NT2/D1 (cell line): ENCODE data around the gene SIX2.

Experiments
- DNase-seq: peaks from one replicate; pipeline ENCODE4 v3.0.0-alpha.2; 2011; ENCODE audit warnings: low read depth, low spot score
- H3K27me3 ChIP-seq: 2 replicates; pipeline ENCODE4 v1.6.0; 2011; ENCODE audit warnings: mild to moderate bottlenecking; ENCODE audit not compliant: insufficient read length, insufficient read depth
- H3K36me3 ChIP-seq: 2 replicates; pipeline ENCODE4 v1.6.1; 2011; ENCODE audit warnings: mild to moderate bottlenecking, low read length, mixed read lengths; ENCODE audit not compliant: insufficient read depth, insufficient read length
- H3K4me1 ChIP-seq: 2 replicates; pipeline ENCODE4 v1.5.1; 2011; ENCODE audit not compliant: insufficient read depth, insufficient read length
- H3K4me3 ChIP-seq: 2 replicates; pipeline ENCODE4 v1.5.1; 2011; ENCODE audit warnings: low read depth; ENCODE audit not compliant: insufficient read length
- H3K9ac ChIP-seq: 2 replicates; pipeline ENCODE4 v1.6.0; 2011; ENCODE audit warnings: low read depth; ENCODE audit not compliant: insufficient read length
- H3K9me3 ChIP-seq: 2 replicates; pipeline ENCODE4 v1.5.1; 2011; ENCODE audit warnings: mild to moderate bottlenecking, low read length; ENCODE audit not compliant: insufficient read depth
- SUZ12 ChIP-seq: IDR thresholded peaks from 2 replicates; pipeline ENCODE4 v1.6.1; 2011; ENCODE audit not compliant: insufficient read length, insufficient read depth; ENCODE audit errors: extremely low read depth
- YY1 ChIP-seq: IDR thresholded peaks from 2 replicates; pipeline ENCODE4 v1.6.1; 2011; ENCODE audit not compliant: insufficient read length, insufficient read depth
- ZNF274 ChIP-seq: IDR thresholded peaks from 2 replicates; pipeline ENCODE4 v1.6.1; 2011; ENCODE audit warnings: mild to moderate bottlenecking, low read depth, low read length

SIX2 gene

GRCh38 chr2:45000921-45001868 lies 8.1 kb downstream of the SIX2 start:
- DNase-seq, result no peak
- TF ChIP-seq ZNF274 (no peak), SUZ12 (peak; percentile 43)
- peak overlapping the region; percentile 53 for H3K4me3 ChIP-seq
- no peaks in the 10 kb centered on the region for H3K4me1 ChIP-seq
- H3K36me3 ChIP-seq, result no peaks in the 10 kb centered on the region
- H3K9me3 ChIP-seq, result no peaks in the 10 kb centered on the region
- peaks cover 85% of the 10 kb centered on the region for H3K27me3 ChIP-seq
- peak overlapping the region; percentile 74 for H3K9ac ChIP-seq

DNA sequence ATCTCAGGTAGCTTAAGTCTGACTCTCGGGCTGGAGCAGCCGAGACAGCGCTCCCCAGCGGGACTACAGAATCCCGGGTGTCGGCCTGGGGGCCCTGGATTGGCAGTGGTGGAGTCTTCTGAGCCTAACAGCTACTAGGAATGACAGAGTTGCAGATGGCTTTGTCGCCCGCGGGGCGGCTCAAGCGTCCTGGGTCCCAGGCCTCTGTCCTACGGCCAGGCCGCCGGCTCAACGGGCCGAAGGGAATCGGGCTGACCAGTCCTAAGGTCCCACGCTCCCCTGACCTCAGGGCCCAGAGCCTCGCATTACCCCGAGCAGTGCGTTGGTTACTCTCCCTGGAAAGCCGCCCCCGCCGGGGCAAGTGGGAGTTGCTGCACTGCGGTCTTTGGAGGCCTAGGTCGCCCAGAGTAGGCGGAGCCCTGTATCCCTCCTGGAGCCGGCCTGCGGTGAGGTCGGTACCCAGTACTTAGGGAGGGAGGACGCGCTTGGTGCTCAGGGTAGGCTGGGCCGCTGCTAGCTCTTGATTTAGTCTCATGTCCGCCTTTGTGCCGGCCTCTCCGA lies 8.8 kb downstream of the SIX2 start:
- H3K4me1 ChIP-seq, result no peaks in the 10 kb centered on the region
- H3K4me3 ChIP-seq, result peak overlapping the region; percentile 53
- peak; percentile 55 for TF ChIP-seq SUZ12
- no peak for TF ChIP-seq YY1
- DNase-seq, result no peak
- H3K36me3 ChIP-seq, result no peaks in the 10 kb centered on the region
- H3K9ac ChIP-seq, result peak overlapping the region; percentile 74
- peaks cover 77% of the 10 kb centered on the region for H3K27me3 ChIP-seq
- no peaks in the 10 kb centered on the region for H3K9me3 ChIP-seq

DNA sequence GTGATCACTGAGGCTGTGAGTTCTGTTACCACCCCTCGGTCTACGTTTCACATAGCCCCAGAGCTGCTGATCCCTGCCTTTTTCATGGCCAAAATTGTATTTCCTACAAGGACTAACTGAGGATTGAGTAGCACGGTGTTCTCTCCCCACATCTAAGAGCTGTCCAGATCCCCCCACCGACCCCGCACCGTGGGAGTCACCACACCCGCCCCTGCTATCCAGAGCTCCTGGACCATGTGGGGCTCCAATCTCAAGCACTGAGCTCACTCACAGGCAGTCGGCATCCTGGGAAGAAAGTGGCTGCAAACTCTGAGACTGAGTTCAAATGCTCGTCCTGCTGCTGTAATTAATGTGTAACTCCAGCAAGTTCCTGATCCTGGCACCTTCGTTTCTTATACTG lies 9.7 kb downstream of the SIX2 start:
- no peak for DNase-seq
- Histone ChIP-seq H3K9me3 (no peaks in the 10 kb centered on the region), H3K27me3 (peaks cover 68% of the 10 kb centered on the region), H3K4me1 (no peaks in the 10 kb centered on the region), H3K9ac (no peak overlapping the region), H3K4me3 (no peak overlapping the region), H3K36me3 (no peaks in the 10 kb centered on the region)
- TF ChIP-seq YY1 (no peak), ZNF274 (no peak), SUZ12 (no peak)

GRCh38 chr2:44997963-44998362 lies 11.3 kb downstream of the SIX2 start:
- peaks cover 52% of the 10 kb centered on the region for H3K27me3 ChIP-seq
- no peaks in the 10 kb centered on the region for H3K9me3 ChIP-seq
- H3K9ac ChIP-seq, result no peak overlapping the region
- no peak for DNase-seq
- H3K36me3 ChIP-seq, result no peaks in the 10 kb centered on the region
- H3K4me3 ChIP-seq, result no peak overlapping the region
- H3K4me1 ChIP-seq, result no peaks in the 10 kb centered on the region
- TF ChIP-seq SUZ12 (no peak), YY1 (no peak), ZNF274 (no peak)

- Histone ChIP-seq H3K4me1 (no peaks in the 10 kb centered on the region), H3K36me3 (no peaks in the 10 kb centered on the region), H3K4me3 (no peak overlapping the region), H3K9ac (no peak overlapping the region), H3K9me3 (no peaks in the 10 kb centered on the region), H3K27me3 (peaks cover 36% of the 10 kb centered on the region)
- TF ChIP-seq SUZ12 (no peak), ZNF274 (no peak), YY1 (no peak)
- DNase-seq, result no peak
Observed at GRCh38 chr2:44996356-44996755, 12.9 kb downstream of the SIX2 start.

- peaks cover 17% of the 10 kb centered on the region for H3K27me3 ChIP-seq
- H3K9me3 ChIP-seq, result no peaks in the 10 kb centered on the region
- H3K36me3 ChIP-seq, result no peaks in the 10 kb centered on the region
- H3K4me1 ChIP-seq, result no peaks in the 10 kb centered on the region
- no peak for DNase-seq
- H3K9ac ChIP-seq, result no peak overlapping the region
- no peak for TF ChIP-seq YY1
- TF ChIP-seq SUZ12, result no peak
- no peak for TF ChIP-seq ZNF274
- H3K4me3 ChIP-seq, result no peak overlapping the region
Observed at GRCh38 chr2:44994377-44994776, 14.9 kb downstream of the SIX2 start.

DNA sequence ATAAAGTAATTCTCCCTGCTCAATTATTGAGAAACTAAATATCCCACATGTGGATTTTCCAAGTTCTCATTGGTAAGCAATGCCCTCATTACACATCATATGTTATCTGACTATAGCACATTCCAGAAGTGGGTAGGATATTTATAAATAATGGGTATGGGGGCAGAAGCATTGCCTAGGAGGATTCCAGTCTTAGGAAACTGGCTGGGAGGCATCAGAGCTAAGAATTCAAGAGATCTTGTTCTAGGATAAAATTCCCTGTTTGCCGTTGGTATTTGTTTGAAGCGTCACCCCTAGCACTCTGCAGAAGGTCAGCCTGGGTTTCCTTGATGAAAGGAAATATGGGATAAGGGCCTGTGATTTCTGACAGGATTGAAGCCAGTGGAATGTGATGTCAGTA lies 20.1 kb downstream of the SIX2 start:
- H3K4me3 ChIP-seq, result no peak overlapping the region
- H3K4me1 ChIP-seq, result no peaks in the 10 kb centered on the region
- no peak for TF ChIP-seq ZNF274
- TF ChIP-seq SUZ12, result no peak
- TF ChIP-seq YY1, result no peak
- DNase-seq, result no peak
- no peak overlapping the region for H3K9ac ChIP-seq
- no peaks in the 10 kb centered on the region for H3K36me3 ChIP-seq
- no peaks in the 10 kb centered on the region for H3K27me3 ChIP-seq
- peaks cover 15% of the 10 kb centered on the region for H3K9me3 ChIP-seq
